ENCODE results near the gene SCGB1C1.

DNA sequence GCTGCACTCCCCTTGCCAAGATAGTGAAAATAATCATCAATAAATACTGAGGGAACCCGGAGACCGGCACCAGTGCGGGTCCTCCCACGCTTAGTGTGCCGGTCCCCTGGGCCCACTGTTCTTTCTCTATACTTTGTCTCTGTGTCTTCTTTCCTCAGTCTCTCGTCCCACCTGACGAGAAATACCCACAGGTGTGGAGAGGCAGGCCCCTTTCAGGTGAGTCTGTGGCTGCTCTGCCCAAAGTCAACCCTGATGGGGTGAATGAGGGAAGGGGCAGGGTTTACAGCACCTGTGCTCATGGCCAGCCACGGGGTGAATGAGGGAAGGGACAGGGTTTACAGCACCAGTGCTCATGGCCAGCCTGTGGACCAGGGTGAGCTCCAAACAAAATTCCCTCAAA, 9.6 kb downstream of the SCGB1C1 start:
- TF ChIP-seq, protein P1, sequence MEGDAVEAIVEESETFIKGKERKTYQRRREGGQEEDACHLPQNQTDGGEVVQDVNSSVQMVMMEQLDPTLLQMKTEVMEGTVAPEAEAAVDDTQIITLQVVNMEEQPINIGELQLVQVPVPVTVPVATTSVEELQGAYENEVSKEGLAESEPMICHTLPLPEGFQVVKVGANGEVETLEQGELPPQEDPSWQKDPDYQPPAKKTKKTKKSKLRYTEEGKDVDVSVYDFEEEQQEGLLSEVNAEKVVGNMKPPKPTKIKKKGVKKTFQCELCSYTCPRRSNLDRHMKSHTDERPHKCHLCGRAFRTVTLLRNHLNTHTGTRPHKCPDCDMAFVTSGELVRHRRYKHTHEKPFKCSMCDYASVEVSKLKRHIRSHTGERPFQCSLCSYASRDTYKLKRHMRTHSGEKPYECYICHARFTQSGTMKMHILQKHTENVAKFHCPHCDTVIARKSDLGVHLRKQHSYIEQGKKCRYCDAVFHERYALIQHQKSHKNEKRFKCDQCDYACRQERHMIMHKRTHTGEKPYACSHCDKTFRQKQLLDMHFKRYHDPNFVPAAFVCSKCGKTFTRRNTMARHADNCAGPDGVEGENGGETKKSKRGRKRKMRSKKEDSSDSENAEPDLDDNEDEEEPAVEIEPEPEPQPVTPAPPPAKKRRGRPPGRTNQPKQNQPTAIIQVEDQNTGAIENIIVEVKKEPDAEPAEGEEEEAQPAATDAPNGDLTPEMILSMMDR (IDR thresholded peaks at IDR 0.05; ENCODE audit: insufficient read depth, low read length) = no peak
- no peak for TF ChIP-seq POLR2AphosphoS5 (IDR thresholded peaks at IDR 0.05; ENCODE audit: low read depth)

Data from HL-60 (cell line).